ENCODE results near the gene BCL11A. TPM values are rescaled to one million over a fixed set of nuclear protein-coding genes. Genes with fewer than 3 reads are reported as not detected.

BCL11A gene
- total RNA-seq = 10 to 100 TPM; 23.9 to 46.2 (median 33.8) TPM

DNA sequence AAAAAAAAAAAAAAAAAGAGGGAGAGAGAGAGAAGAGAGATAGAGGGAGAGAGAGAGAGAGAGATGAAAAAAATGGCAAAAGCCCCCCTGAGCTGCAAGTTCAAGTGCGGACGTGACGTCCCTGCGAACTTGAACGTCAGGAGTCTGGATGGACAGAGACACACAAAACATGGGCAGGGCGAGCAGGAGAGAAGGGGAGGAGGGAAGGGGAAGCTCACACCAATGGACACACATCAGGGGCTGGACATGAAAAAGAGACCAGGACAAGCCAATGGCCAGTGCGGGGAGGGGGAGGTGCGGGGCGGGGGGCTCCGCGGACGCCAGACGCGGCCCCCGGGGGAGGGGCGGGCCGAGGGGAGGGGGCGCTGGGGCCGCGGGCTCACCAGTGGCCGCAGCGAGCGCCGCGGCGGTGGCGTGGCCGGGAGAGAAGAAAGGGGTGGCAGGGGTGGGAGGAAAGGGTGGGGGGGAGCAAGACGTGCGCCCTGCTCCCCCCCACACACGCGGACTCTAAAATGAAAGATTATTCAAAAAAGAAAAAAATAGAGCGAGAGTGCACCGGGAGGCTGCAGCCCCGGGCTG lies at the start of gene BCL11A:
Gene BCL11A, minus strand, starts transcription at position 160 of the 579 bp plus-strand sequence. CDS start 384 bp downstream, outside the sequence.
- 0 to 4% methylated on average over 10 to 20 of the region's 35 CpGs for WGBS, 2 donors
- peak within 1 kb of the TSS; percentile 81 to 91 (median 90) for H3K27ac ChIP-seq
- peak in 1 of 4 donors; percentile 33 for TF ChIP-seq POLR2A (IDR thresholded peaks at IDR 0.05)
- TF ChIP-seq, protein P1, sequence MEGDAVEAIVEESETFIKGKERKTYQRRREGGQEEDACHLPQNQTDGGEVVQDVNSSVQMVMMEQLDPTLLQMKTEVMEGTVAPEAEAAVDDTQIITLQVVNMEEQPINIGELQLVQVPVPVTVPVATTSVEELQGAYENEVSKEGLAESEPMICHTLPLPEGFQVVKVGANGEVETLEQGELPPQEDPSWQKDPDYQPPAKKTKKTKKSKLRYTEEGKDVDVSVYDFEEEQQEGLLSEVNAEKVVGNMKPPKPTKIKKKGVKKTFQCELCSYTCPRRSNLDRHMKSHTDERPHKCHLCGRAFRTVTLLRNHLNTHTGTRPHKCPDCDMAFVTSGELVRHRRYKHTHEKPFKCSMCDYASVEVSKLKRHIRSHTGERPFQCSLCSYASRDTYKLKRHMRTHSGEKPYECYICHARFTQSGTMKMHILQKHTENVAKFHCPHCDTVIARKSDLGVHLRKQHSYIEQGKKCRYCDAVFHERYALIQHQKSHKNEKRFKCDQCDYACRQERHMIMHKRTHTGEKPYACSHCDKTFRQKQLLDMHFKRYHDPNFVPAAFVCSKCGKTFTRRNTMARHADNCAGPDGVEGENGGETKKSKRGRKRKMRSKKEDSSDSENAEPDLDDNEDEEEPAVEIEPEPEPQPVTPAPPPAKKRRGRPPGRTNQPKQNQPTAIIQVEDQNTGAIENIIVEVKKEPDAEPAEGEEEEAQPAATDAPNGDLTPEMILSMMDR (IDR thresholded peaks at IDR 0.05) = no peak
- peaks cover 21 to 86% (median 41%) of the 10 kb centered on the region in 3 donors for H3K4me1 ChIP-seq
- intact Hi-C loops (cut with DNase I) = no loop called here
- no peaks in the 10 kb centered on the region for H3K36me3 ChIP-seq
- peak within 1 kb of the TSS; percentile 57 to 78 (median 73) for H3K4me3 ChIP-seq
- no peak for DNase-seq
- no peaks in the 10 kb centered on the region for H3K9me3 ChIP-seq
- peaks cover 0 to 99% (median 9%) of the 10 kb centered on the region in 4 donors for H3K27me3 ChIP-seq

DNA sequence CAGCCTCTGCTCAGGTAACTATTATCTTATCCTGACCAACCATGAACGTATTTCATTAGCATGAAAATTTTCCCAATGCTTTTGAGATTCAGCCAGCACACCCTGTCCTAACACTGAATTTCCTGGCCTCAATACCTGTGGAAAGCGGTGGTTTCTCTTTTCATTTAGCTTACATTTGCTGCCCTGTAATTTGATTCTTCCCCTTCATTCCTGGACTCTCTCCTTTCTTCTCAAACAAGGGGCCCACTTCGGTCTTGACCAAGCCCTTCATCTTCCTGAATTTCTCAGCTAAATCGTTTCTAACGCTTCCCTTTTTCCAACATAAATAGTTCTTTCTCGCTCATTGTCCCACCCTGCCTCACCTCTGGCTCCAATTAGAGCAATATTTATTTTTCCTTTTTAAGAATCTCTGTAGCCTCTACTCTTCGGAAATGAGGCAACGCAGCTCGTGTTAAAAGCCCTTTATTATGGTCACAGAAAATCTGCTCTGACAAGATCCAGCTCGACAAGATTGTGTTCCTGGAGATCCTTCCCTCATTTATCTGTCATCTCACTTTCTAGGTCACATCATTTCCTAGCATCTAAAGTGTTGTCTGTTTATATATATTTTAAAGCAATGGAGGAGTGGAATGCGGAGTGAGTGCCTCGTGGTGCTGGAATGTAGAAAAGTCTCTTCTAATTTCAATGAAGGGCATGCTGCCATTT lies 49.5 kb upstream of the BCL11A start:
- no peak for DNase-seq
- no peak overlapping the region for H3K27ac ChIP-seq
- no peak for TF ChIP-seq POLR2A (IDR thresholded peaks at IDR 0.05)
- TF ChIP-seq, protein P1 (IDR thresholded peaks at IDR 0.05) = no peak
- H3K4me1 ChIP-seq = peaks cover 0 to 5% (median 0%) of the 10 kb centered on the region in 3 donors
- peaks cover 0 to 26% (median 0%) of the 10 kb centered on the region in 4 donors for H3K27me3 ChIP-seq
- intact Hi-C loops (cut with DNase I) = no loop called here
- no peak overlapping the region for H3K4me3 ChIP-seq
- no peaks in the 10 kb centered on the region for H3K36me3 ChIP-seq
- no peaks in the 10 kb centered on the region for H3K9me3 ChIP-seq
- 21 to 26% methylated on average over 12 of the region's 12 CpGs for WGBS, 2 donors

DNA sequence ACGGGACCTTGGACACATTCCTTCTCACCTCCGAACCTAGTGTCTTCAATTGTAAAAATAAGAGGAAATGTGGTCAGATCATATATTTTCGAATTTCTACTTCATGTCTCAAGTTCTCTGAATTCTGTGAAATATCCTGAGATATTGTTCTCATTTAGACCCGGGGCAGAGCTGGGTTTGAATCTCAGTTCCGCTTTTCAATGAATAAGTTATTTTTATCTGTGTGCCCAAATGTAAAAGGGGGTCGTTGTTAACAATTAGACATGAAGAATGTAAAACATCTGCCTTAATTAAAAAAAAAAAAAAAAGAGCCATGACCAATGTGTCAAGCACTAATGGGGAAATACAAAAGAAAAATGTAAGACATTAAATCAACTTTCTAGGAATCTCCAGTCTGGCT lies 48.9 kb upstream of the BCL11A start:
- WGBS, 2 donors = 55 to 60% methylated on average over 6 of the region's 6 CpGs
- Histone ChIP-seq H3K36me3 (no peaks in the 10 kb centered on the region), H3K4me3 (no peak overlapping the region), H3K27ac (no peak overlapping the region), H3K27me3 (peaks cover 0 to 23% (median 0%) of the 10 kb centered on the region in 4 donors), H3K4me1 (peaks cover 0 to 5% (median 0%) of the 10 kb centered on the region in 3 donors), H3K9me3 (no peaks in the 10 kb centered on the region)
- intact Hi-C loops (cut with DNase I) = no loop called here
- TF ChIP-seq POLR2A (IDR thresholded peaks at IDR 0.05) = no peak
- TF ChIP-seq, protein P1 (IDR thresholded peaks at IDR 0.05) = no peak
- DNase-seq = no peak

DNA sequence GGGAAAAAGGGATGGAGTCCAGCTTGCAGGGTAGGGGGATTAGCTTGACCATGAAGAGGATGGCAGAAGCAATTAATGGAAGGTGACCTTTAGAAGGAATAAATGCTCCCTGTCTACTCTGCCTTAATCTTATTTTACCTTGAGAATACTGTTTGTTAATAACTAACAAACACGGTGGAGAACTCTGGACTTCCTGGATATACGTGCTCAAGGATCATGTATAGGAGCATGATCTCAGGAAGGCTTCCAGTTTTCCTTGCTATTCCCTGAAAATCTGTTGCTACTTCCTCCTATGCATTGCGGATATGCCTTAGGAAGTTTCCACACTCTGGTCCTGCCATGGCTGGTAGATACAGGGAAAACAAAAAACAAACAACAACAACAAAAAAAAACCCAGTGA lies 44.8 kb upstream of the BCL11A start:
- TF ChIP-seq POLR2A (IDR thresholded peaks at IDR 0.05) = no peak
- TF ChIP-seq, protein P1 (IDR thresholded peaks at IDR 0.05) = no peak

DNA sequence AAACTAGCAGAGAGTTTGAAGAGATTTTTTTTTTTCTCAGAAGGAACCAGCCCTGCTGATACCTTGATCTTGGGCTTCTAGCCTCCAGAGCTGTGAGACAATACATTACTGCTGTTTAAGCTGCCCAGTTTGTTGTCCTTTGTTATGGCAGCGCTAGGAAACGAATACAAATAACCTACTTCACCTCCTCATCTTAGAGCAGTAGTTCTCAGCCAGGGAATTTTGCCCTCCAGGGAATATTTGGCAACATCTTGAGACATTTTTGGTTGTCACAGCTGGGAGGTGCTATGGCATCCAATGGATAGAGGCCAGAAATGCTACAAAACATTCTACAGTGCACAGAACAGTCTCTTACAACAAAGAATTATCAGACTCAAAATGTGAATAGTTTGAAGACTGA lies 43.9 kb upstream of the BCL11A start:
- 33 to 55% methylated on average over 2 of the region's 2 CpGs for WGBS, 2 donors
- intact Hi-C loops (cut with DNase I) = no loop called here
- no peak for DNase-seq
- peaks cover 0 to 13% (median 0%) of the 10 kb centered on the region in 3 donors for H3K9me3 ChIP-seq
- TF ChIP-seq POLR2A (IDR thresholded peaks at IDR 0.05) = no peak
- TF ChIP-seq, protein P1 (IDR thresholded peaks at IDR 0.05) = no peak
- no peaks in the 10 kb centered on the region for H3K4me1 ChIP-seq
- H3K36me3 ChIP-seq = no peaks in the 10 kb centered on the region
- H3K27ac ChIP-seq = no peak overlapping the region
- no peak overlapping the region for H3K4me3 ChIP-seq
- peaks cover 0 to 17% (median 0%) of the 10 kb centered on the region in 4 donors for H3K27me3 ChIP-seq

More for the DNA sequence above, 44.8 kb upstream of the BCL11A start:
- Histone ChIP-seq H3K27me3 (peaks cover 0 to 17% (median 0%) of the 10 kb centered on the region in 4 donors), H3K27ac (no peak overlapping the region), H3K36me3 (no peaks in the 10 kb centered on the region), H3K9me3 (peaks cover 0 to 4% (median 0%) of the 10 kb centered on the region in 3 donors), H3K4me3 (no peak overlapping the region), H3K4me1 (peaks cover 0 to 5% (median 0%) of the 10 kb centered on the region in 3 donors)
- intact Hi-C loops (cut with DNase I) = no loop called here
- DNase-seq = no peak
- 81 to 88% methylated on average over 3 of the region's 3 CpGs for WGBS, 2 donors

Data from esophagus squamous epithelium (tissue), 5 donors.